IPS-11a (cell line): Measurements from ENCODE around the gene KDELR3.

ENCODE experiments used
- H3K4me3 ChIP-seq: one replicate; pipeline ENCODE4 v1.5.1; 2013; ENCODE audit warnings: low read depth, low read length, control low read depth

Gene KDELR3

DNA sequence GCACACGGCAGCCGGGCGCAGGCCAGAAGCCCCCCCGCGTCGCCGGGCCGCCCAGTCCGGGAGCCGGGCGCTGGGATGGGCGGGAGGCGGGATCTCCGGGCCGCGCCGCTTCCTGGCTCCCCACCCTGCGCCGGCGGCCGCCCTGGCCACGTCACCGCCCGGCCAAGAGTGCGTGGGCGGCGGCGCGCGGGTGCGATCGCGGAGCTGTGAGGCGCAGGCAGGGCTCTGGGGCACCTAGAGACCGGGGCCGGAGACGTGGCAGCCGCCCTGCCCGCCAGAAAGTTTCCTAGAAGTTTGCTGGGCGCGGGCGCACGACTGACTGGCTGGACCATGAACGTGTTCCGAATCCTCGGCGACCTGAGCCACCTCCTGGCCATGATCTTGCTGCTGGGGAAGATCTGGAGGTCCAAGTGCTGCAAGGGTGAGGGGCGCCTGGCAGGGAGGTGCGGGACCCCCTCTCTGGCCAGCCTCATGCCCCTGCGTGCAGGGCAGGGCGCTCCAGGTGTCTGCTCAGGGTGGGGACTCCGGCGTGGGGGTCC lies at the start of gene KDELR3:
TSS of gene KDELR3 (plus strand) at position 193 of the 539 bp plus-strand sequence. CDS start at position 331, 138 bp downstream.
- peak within 1 kb of the TSS; percentile 41 for H3K4me3 ChIP-seq

DNA sequence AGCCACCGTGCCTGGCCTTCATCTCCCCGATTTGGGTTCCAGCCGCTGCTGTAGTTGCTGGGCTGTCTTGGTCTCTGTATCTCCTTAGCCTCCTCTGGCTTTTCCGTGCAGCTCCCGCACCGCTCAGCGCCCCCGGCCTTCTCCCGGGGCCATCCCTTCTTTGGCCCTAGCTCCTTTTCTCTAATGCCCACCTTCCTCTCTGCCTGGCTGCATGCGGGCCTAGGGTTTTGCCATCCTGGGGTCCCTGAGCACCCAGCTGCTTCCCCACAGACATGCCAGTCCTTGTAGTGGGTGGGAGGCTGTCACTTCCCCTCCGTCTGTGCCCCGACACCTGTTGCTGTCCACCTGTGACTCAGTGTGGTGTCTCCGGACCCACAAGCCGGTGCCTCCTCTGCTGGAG lies 49.3 kb upstream of the KDELR3 start:
- no peak overlapping the region for H3K4me3 ChIP-seq

DNA sequence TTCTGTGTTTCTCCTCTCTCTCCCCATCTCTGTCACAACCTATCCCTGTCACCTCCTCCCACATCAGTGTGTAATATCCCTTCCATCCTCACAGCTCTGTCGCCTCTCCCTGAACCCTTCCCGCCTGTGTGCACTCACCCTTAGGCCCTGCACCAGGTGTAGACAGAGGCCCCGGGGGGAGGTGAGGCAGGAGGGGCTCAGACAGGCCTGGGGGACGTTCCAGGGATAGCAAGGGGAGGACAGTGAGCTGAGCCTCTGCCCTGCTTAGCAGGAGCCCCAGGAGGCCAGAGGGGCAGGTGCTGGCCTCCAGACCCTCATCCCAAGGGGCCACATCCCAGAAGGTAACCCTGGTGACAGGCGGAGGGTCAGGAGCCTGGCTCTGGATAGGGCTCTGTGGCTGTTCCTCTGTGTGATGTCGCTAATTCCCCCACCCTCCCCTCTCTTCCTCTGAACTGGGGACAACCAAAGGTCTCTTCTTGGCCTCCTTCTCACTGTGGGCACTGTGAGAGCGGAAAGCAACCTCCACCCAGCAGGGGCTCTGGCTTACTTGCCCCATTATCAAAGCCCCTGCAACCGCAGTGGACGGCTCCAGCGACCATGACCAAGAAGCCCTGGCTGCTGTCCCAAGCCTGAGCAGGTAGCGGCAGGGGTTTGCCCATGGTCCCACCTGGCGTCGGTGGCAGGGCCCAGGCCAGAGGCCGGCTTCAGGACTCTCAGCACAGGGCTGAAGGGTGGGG lies 48.6 kb upstream of the KDELR3 start:
- no peak overlapping the region for H3K4me3 ChIP-seq

- no peak overlapping the region for H3K4me3 ChIP-seq
Measured at GRCh38 chr22:38419858-38420160, 48.1 kb upstream of the KDELR3 start.

GRCh38 chr22:38420734-38421133 lies 47.2 kb upstream of the KDELR3 start:
- H3K4me3 ChIP-seq = no peak overlapping the region

- H3K4me3 ChIP-seq = no peak overlapping the region
Measured at GRCh38 chr22:38422611-38423511, 45.0 kb upstream of the KDELR3 start.

DNA sequence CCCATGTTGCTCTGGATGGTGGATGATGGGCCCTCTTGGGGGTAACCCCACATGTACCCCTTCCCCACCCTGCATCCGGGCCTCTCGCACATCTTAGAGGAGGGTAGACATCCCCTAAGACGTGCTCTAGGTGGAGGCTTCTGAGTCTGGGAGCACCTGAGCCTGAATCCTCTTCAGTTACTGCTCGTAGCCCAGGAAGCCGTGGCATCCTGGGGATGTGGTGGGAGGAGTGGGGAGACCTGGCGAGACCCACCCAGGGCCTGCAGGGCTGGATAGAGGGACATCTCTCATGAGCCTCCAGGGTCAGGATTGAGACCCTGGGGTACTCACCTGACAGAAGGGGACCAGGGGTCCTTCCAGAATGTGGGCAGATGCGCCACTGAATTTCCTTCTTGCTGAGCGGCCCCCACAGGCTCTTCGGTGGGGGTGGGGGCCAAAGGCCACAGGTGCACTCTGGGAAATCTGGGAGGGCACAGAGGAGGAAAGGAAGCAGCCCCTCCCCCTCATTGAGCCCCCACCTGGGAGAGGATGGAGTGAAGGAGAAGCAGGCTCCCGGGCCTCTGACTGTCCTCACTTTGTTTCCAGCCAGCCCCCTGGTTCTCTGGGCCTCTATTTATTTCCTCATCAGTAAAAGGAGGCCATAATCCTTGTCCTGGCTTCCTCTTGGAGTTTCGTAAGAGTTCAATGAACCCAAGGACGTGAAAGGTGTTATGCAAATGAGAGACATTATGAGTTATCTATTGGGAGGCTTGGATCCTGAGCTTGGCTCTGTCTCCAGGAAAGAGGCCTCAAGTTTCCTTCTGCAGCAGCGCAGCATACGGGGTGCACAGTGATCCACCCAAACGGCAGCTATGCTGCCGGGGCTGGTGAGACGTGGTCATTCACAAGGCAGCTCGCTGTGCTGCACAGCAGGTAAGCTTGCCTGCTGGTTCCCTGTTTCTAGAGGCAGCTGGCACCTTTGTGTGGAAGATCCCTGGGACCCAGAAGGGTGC lies 44.1 kb upstream of the KDELR3 start:
- no peak overlapping the region for H3K4me3 ChIP-seq

GRCh38 chr22:38424525-38425080 lies 43.3 kb upstream of the KDELR3 start:
- no peak overlapping the region for H3K4me3 ChIP-seq

DNA sequence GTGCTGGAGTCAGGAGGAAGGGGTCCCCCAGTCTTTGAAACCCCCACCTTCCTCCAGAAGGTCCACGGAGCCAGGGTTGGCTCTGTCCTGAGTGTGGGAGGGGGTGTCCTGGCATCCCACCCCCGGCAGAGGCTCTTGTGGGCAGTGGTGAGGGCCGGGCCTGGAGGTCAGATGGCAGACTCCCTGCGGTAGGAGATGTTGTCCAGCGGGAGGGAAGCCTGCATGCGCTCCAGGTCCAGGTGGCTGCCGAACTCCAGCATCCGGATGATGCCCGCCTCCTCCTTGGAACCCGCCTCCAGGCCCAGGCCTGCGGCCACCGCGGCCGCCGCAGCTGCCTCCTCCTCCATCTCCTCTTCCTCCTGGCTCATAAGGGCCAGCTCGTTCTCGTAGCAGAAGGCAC lies 41.3 kb upstream of the KDELR3 start:
- H3K4me3 ChIP-seq = no peak overlapping the region

DNA sequence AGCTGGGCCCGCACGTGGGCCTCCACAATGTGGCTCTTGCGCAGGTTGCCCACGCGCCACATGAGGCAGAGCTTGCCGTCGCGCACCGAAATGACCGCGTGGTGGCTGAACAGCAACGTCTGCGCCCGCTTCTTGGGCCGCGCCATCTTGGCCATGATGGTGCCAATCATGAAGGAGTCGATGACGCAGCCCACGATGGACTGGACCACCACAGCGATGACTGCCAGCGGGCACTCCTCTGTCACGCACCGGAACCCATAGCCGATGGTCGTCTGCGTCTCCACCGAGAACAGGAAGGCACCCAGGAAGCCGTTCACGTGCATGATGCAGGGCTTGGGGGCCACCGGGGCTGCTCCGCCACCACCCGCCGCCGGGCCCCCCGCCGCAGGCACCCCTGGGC lies 40.4 kb upstream of the KDELR3 start:
- H3K4me3 ChIP-seq = no peak overlapping the region

GRCh38 chr22:38427940-38428339 lies 40.0 kb upstream of the KDELR3 start:
- H3K4me3 ChIP-seq = no peak overlapping the region

- H3K4me3 ChIP-seq = no peak overlapping the region
Measured at GRCh38 chr22:38428714-38429113, 39.2 kb upstream of the KDELR3 start.

GRCh38 chr22:38429499-38430068 lies 38.3 kb upstream of the KDELR3 start:
- no peak overlapping the region for H3K4me3 ChIP-seq

GRCh38 chr22:38431266-38432010 lies 36.5 kb upstream of the KDELR3 start:
- H3K4me3 ChIP-seq = no peak overlapping the region

DNA sequence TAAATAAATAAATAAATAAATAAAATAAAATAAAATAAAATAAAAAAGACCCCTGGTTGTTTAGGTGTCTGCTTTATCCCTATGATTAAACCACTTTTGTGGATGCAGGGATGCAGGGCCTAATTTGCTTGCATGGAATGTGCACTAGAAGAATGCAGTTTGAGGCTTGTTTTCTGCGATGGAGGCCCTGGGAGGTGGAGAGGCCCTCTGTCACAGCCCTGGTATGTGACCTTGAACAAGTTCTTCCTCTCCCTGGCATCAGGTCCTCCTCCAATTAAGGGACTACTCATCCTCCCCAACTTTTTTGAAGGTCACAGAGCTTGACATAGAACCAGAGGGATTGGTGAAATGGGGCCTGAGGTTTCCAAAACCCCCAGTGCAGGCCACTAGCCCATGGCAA lies 35.6 kb upstream of the KDELR3 start:
- no peak overlapping the region for H3K4me3 ChIP-seq

DNA sequence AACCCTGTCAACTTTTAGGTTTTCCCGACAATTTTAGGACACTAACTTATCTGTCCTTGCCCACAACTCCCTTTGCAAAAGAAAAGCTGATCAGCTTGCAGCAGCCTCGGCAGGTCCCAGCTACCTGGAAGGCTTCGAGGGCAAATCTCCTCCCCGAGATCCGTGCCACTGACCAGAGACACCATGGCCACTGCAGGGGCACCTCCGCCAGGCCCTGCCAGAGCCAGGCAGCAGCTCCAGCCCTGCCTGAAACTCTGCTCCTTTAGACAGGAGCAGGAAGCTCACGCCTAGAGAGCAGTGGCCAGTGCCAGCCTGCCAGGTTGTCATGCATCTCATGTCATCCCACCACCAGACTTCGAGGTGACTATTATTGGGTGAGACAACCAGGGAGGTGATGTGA lies 34.0 kb upstream of the KDELR3 start:
- H3K4me3 ChIP-seq = no peak overlapping the region

GRCh38 chr22:38435010-38435409 lies 32.9 kb upstream of the KDELR3 start:
- H3K4me3 ChIP-seq = no peak overlapping the region

- no peak overlapping the region for H3K4me3 ChIP-seq
Measured at GRCh38 chr22:38435965-38436364, 31.9 kb upstream of the KDELR3 start.

GRCh38 chr22:38436629-38437395 lies 31.1 kb upstream of the KDELR3 start:
- H3K4me3 ChIP-seq = no peak overlapping the region
